ENCODE data around the gene PHRF1.

Gene PHRF1

DNA sequence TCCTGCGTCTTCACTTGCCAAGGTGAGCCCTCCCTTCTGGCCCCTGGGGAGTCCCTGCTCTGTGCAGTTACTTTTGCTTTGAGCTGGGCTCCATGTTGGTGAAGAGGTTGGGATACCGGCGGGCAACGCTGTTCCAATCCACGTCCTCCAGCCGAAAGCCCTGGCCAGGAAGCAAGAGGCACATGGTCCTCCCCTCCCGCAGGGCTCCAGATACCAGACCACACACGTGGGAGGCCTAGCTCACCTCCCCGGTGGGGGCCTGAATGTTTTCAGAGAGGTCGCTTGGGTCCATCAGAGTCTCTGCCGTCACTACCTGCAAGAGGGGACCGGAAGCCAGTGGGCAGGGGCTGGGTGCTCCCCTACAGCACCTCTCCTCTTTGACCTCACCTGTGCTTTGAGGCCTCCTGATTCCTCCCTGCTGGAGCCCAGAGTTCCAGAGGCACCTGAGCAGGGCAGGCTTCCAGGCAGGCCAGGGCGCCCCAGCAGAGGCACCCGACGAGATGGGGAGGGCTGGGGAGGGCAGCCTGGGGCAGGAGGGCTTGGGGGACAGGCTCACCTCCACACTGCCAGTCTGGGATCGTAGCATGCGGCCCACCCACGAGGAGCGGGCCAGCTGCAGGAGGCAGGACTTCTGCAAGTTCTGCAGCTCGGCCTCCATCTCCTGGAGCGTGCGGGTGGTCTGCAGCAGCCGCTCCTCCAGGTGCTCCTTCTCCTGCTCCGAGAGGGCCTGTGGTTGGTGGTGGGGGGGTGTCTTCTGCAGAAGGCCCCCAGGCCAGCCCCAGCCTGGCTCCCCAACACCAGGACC is 18.7 kb upstream of the PHRF1 start:
- no peak for DNase-seq

DNA sequence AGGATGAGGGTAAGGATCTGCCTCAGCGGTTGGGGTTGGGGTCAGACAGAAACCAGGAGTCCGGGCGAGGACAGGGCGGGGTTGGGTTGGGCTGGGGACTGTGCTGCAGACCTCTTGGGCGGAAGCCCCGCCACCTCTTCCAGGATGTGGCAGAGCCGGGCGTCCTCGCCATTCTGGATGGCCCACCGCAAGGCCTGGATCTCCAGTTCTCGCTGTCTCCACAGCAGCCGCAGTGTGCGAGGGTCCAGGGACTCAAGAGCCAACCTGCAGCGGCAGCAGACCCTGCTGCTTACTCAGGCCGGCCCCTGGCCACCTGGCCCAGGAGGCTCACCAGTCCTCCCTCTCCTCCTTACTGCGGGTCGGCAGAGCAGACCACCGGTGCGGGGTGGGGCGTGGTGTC is 17.8 kb upstream of the PHRF1 start:
- no peak for DNase-seq

DNA sequence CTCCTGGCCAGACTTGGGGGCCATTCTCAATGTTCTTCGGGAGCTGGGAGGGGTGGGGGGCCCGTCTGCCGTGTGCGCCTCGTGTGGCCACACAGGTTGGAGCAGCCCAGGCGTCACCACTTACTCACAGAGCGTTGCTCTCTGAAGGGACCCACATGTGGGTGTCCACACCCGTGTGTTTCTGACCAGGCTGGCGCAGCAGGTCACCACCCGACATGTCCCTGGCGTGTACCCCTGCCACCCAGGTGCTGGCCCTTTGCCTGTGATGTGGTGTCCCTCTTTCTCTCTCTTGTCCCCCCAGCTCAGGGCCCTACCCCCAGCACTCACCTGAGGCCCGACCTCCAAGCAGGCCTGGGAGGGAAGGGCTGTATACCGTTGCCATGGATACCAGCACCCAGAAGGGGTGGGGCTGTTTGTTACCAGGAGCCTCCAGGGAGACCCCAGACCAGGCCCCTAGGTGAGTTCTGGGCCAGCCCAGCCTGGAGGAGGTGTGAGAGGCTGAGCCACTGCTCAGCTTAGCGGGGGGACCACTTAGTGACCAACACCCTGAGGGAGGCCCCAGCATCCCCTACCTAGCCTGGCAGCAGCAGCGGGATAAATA is 17.1 kb upstream of the PHRF1 start:
- no peak for DNase-seq

DNA sequence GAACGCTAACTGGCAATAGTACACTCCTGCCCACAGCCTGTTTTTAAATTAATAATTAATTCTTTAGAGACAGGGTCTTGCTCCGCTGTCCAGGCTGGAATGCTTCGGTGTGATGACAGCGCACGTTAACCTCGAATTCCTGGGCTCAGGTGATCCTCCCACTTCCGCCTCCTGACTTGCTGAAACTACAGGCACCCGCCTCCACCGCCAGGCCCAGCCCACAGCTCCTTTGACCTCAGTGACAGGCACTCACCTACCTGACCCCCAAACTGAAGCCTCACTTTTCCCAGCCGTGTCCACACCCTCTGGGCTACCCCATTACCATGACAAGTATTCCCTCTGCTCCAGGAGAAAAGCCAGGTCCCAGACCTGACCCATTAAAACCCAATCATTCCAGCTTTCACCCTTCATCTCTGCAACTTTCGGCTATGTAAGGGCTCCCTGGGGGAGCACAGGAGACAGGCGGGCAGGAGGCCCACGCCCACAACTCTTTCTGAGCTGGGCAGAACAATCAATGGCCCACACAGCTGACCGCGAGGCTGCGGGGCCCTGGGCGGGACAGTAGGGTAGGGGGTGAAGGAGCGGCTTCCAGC is 16.5 kb upstream of the PHRF1 start:
- DNase-seq: no peak

DNA sequence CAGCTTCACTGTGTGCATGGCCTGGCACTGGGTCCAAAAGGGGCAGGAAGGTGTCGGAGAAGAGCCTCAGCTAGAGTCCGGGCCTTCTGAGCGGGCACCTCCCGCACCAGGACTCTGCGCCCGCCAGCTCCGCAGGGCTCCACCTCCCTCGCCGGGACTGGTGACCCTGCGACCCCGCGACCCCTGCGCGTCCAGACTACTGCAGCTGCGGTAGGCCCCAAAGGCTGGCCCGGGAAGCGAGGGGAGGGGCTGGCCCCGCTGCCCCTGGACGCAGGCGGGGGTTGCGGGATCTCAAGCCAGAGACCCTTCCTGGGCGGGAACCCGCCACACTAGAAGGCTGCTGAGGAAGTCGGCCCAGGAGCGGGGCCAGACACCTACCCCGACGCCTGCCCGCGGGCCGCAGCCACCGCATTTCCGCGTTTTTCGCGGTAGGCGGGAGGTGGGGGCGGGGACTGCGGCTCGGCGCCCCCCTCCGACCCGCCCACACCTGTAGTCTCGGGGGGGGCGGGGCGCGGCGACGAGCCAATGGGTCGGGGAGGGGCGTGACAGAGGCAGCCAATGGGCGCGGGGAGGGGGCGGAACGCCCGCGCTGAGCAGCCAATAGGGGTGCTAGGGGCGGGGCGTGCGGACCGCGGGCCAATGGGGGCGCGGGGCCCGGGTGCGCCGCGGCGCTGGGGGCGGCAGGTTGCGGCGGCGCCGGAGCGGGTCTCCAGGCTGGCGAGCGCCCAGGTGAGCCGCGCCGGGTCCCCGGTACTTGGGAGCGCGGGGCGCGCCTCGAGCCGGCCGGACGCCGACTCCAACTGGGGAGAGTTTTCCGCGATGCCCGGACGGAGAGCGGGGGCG is 15.7 kb upstream of the PHRF1 start, which contains the start of the genes LMNTD2 and RASSF7:
TSS of gene LMNTD2 (minus strand) at position 434 of the 843 bp plus-strand sequence. CDS start at position 412, 22 bp downstream.
TSS of gene RASSF7 (plus strand) at position 666 of the 843 bp plus-strand sequence. CDS start 799 bp downstream, outside the sequence.
- peak; percentile 89 for DNase-seq

DNA sequence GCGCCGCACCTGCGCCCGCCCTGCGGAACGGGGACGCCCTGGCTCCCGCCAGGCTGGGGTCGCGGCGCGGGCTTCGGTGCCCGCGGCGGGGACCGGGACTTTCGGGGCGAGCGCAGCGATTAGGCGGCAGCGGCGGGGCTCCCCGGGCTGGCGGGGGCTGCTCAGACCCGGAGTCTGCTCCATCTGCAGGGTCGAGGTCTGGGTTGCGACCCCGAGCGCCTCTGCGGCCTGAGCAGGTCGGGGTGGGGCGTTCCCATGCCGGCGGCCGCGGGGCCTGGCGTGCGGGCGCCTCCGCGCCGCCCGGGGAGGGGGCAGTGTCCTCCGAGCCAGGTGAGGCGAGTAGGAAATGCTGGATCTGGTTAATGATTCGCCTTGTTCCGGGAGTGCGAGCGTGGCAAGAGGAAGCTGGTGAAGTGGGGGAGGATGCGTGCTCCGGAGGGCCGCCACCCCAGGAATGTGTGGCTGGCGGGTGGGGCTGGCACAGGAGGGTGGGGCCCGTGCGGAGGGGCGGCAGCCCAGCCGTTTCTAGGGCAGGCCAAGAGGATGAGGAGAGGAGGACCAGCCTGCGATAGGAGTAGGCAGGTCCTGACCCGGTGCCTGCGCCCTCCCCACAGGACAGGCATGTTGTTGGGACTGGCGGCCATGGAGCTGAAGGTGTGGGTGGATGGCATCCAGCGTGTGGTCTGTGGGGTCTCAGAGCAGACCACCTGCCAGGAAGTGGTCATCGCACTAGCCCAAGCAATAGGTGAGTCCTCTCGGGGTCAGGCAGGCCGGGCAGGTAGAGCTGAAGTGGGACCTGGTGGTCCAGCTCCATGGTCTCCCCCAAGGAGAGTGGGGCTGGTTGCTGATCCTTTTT is 14.9 kb upstream of the PHRF1 start:
- no peak for DNase-seq

DNA sequence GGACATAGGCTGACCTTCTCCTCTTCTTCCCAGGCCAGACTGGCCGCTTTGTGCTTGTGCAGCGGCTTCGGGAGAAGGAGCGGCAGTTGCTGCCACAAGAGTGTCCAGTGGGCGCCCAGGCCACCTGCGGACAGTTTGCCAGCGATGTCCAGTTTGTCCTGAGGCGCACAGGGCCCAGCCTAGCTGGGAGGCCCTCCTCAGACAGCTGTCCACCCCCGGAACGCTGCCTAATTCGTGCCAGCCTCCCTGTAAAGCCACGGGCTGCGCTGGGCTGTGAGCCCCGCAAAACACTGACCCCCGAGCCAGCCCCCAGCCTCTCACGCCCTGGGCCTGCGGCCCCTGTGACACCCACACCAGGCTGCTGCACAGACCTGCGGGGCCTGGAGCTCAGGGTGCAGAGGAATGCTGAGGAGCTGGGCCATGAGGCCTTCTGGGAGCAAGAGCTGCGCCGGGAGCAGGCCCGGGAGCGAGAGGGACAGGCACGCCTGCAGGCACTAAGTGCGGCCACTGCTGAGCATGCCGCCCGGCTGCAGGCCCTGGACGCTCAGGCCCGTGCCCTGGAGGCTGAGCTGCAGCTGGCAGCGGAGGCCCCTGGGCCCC is 14.1 kb upstream of the PHRF1 start:
- DNase-seq: no peak

DNA sequence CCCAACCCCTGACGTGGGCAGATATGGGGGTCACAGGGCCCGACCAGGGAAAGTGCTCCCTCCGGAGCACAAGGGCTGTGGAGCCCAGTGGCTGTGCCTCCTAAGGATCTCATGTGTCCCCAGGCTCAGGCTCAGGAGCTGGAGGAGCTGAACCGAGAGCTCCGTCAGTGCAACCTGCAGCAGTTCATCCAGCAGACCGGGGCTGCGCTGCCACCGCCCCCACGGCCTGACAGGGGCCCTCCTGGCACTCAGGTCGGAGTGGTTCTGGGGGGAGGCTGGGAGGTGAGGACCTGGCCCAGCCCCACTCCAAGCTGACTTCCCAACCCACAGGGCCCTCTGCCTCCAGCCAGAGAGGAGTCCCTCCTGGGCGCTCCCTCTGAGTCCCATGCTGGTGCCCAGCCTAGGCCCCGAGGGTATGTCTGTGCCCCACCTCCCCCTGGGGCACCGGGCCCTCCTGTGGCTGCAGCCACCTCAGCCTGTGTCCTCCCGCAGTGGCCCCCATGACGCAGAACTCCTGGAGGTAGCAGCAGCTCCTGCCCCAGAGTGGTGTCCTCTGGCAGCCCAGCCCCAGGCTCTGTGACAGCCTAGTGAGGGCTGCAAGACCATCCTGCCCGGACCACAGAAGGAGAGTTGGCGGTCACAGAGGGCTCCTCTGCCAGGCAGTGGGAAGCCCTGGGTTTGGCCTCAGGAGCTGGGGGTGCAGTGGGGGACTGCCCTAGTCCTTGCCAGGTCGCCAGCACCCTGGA is 13.0 kb upstream of the PHRF1 start:
- DNase-seq: no peak

DNA sequence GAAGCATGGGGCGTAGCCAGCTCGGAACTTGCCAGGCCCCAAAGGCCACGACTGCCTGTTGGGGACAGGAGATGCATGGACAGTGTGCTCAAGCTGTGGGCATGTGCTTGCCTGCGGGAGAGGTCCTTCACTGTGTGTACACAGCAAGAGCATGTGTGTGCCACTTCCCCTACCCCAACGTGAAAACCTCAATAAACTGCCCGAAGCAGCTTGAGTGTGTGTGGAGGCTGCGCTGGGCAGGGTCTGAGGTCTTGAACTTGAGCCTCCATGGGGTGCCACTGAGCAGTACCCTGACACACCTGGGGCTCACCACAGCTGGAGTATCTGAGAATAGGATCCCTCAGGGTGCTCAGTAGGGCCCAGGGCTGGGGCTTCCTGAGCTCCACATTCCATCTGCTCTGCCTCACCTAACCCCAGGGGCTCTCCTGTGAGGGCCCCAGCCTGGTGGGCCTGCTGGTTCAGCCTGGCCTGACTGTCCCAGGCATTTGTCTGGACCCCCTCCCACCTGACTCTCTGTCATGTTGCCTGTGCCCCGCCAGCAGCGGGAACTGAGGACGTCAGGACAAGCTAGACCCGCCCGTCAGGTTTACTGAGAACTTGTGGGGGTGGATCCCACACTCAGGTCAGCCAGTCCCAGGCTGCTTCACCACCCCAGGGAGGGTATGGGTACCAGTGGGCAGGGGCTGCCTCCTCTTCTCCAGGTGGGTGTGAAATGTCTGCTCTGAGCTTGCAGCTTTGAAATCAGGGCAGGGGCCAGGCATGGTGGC is 12.3 kb upstream of the PHRF1 start:
- no peak for DNase-seq

DNA sequence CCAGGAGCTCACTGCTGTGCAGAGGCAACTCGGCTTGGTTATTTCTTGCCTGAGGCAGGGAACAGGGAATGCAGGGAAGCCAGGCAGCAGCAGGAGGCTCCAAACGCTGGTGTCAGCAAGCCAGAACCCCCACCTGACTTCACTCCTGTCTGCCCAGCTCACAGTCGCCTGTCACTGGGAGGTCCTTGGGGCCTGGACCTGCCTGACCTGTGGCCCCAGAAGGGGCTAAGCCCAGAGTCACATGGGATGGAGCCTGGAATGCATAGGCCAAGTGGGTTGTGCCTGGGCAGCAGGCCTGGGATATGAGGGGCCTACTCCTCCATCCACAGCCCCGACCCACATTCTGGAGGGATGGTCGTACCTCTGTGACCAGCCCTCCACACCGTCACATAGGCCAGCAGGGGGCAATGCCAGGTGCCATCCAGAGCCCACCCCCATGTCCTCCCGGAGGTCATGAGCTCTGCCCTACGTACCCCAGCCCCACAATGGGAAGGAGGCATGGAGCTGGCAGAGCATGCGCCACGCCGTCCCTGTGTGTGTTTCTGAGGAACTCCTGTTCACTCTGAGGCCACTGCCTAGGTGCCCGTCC is 10.3 kb upstream of the PHRF1 start:
- no peak for DNase-seq

DNA sequence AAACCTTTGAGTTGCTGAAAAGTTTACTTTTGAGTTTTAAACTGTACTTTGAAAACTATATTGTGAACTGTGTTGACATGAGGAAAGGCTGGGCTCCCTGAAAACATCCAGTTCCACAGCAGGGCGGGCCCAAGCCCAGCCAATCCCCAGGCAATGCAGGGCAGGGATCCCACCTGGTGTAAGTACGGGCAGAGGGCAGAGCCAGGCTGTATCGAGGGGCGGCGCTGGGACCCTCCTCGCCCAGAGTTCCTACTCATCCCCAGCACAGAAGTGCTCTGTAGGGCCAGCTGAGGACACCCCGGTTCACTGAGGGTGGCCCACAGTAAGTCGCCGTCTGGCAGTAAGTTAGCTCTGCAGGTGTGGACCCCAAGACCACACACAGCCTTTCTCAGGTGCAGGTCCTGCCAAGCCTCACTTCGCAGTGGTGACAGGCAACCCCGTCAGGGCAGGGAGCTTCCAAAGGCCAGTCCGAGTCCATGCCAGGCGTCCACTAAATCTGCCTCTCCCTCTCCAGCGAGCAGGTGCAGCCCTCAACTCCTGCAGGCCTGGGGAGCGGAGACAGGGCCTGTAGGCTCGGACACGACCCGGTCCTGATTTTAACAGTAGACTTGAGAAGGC is 9.2 kb upstream of the PHRF1 start:
- no peak for DNase-seq

DNA sequence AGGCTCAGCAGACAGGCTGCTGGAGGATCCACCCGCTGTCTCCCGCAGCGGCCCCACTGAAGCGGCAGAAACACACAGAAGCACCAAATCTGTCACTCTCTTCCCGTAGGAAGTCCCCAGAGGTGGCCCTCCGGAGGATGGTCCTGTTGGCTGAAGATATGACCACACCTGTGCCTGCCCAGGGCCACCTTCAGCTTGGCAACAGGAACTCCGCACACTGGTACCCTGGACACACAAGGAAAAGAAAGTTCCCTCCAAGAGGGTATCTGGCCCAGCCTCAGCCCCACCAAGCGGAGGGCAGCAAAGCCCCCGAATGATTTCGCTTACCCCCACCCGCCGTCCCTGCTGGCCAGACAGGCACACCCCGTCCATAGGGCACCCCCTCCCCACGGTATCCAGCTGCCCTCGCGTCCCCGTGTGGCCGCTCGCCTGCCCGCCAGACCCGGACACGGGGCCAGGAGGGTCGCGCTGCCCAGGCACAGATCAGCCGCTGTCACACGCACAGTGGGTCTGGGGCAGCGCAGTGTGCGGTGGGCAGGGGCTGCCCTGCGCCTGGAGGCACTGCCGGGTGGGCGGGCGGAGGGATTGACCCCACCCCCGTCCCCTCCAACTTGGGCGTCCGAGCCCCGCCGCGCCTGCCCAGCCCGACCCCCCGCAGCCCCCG is 8.5 kb upstream of the PHRF1 start:
- DNase-seq: no peak

DNA sequence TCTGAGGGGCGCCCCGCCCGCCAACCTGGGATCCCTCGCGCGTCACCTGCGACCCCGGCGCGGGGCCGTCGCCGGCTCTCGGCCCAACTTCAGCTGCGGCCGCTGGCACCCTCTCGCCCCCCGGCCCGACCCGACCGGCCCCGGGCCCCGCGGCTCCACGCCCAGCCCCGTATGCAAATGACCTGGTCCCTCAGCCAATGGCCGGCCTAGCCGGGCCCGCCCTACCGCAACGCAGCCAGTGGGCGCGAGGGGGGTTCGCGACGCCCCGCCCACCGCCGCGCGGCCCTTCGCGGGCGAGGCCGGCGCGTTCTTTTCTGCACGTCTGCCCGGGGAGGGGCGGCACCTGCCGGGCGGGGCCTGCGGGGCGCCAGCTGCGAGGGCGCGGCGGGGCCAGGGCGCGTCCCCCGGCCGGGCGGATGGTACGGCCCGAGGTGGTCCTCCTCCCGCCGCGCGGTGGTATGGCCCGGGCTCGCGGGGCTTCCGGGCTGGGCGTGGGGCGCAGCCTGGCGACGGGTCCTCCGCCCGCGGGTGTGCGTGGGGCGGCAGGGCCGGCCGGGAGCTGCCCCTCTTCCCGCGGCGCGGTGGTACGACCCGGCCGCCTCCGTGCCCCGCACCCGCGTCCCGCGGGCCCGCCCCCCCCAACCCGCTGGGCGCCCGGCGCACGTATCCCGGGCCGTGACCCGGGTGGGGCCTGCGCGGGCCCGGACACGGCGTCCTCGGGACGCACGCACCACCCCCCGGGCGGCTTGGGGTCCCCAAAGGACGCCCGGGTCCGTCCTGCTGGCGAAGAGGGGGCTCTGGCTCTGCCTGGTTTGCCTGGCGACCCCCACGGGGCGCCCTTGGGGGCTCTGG is 7.7 kb upstream of the PHRF1 start:
- DNase-seq: peak; percentile 72

DNA sequence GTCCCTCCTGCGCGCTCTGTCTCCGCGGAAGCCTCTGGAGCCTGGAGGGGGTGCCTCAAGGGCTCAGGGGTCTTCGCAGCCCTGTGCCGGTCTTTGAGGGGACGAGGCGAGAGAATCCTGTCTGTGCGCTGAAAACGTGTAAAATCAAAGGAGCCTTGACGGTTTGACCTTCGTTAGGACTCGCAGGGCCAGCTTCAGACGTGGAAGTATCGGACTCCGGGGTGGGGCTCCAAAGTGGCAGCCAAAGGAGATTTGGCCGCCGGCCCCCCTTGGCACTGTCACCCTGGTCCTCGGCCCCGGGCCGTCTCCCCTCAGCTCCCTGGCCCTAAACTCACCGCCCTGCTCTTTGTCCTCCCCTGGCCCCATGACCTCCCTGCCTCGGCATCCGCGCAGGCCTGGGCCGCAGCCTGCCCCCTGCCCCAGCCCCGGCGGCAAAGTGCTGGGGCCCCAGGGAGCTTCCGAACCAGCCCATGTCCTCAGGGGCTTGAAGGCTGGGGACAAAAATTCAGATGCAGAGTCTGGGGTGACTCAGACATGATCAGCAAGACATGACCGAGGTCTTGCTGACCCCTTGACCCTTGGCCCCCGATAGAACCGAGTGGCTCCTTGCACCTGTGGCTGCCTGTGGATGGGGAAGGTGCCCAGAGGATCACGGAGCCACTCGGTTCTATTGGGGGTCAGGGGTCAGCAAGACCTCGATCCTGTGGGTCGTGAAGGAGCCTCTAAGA is 6.9 kb upstream of the PHRF1 start:
- no peak for DNase-seq

DNA sequence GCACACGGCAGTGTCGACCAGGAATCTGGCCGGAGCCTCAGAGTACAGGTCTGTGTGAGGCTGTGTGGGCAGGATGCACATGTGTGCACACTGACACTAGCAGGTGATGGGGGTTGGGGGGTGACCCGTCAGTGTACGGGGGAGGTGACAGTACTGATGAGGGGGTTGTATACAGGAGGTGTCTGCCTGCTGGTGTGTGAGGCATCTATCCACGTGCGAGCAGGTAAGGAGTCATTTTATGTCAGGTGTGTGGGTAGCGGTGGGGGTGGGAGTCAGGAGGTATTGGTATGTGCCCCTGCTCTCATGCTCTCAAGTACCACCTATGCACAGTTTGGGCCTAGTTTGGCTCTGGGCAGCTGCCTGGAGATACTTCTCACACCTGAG is 4.5 kb upstream of the PHRF1 start:
- no peak for DNase-seq

DNA sequence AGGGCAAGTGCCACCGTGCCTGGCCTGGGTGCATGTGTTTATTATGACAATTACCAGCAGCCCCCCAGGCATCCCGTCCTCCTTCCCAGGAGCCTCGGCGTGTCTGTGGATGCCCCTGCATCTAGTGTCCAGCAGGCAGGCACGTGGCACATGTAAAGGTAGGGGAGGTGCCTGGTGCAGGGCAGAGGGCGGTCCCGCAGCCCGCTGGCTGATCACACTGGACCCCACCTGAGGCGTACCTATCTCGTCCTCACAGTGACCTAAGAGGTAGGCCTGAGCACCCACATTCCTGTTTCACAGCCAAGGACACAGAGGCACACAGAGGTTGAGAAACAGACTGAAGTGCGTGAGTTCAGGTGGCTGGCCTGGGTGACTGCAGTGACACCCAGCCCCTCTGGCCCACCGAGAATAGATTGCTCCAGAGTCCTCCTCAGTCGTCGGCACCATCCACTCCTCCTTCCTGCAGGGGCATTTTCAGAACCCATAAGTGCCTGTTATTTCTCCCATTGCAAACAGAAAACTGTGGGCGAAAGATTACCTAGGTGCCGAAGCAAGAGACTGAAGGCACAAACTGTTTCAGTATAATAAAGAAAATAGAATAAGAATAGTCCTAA is 3.0 kb upstream of the PHRF1 start:
- no peak for DNase-seq
